Measurements from ENCODE around the gene DLX6.

Gene DLX6

GRCh38 chr7:97005183-97006054, at the start of gene DLX6:
DLX6 (plus strand) TSS chr7:97005553; CDS start chr7:97005978, 425 bp downstream.
- DNase-seq (ENCODE audit: low spot score) = no peak

GRCh38 chr7:96959135-96959534, 46.2 kb upstream of the DLX6 start:
- no peak for DNase-seq (ENCODE audit: low spot score)

GRCh38 chr7:96962221-96962885, 43.0 kb upstream of the DLX6 start:
- no peak for DNase-seq (ENCODE audit: low spot score)

GRCh38 chr7:96968981-96969380, 36.4 kb upstream of the DLX6 start:
- DNase-seq (ENCODE audit: low spot score) = no peak

- no peak for DNase-seq (ENCODE audit: low spot score)
Observed at GRCh38 chr7:96970739-96971138, 34.6 kb upstream of the DLX6 start.

- DNase-seq (ENCODE audit: low spot score) = no peak
Observed at GRCh38 chr7:96973986-96974385, 31.4 kb upstream of the DLX6 start.

GRCh38 chr7:96976106-96976505, 29.2 kb upstream of the DLX6 start:
- DNase-seq (ENCODE audit: low spot score) = no peak

GRCh38 chr7:96977445-96977844, 27.9 kb upstream of the DLX6 start:
- DNase-seq (ENCODE audit: low spot score) = no peak

GRCh38 chr7:96979551-96980276, 25.6 kb upstream of the DLX6 start:
- DNase-seq (ENCODE audit: low spot score) = no peak

- DNase-seq (ENCODE audit: low spot score) = no peak
Observed at GRCh38 chr7:96982586-96982985, 22.8 kb upstream of the DLX6 start.

GRCh38 chr7:96985992-96986391, 19.4 kb upstream of the DLX6 start:
- DNase-seq (ENCODE audit: low spot score) = no peak

- no peak for DNase-seq (ENCODE audit: low spot score)
Observed at GRCh38 chr7:96986901-96987300, 18.5 kb upstream of the DLX6 start.

- no peak for DNase-seq (ENCODE audit: low spot score)
Observed at GRCh38 chr7:96987719-96988118, 17.6 kb upstream of the DLX6 start.

GRCh38 chr7:96989241-96989858, 16.0 kb upstream of the DLX6 start:
- DNase-seq (ENCODE audit: low spot score) = no peak

GRCh38 chr7:96989859-96990317, 15.5 kb upstream of the DLX6 start:
- no peak for DNase-seq (ENCODE audit: low spot score)

- no peak for DNase-seq (ENCODE audit: low spot score)
Observed at GRCh38 chr7:96991546-96992191, 13.7 kb upstream of the DLX6 start.

GRCh38 chr7:96992192-96993005, 13.0 kb upstream of the DLX6 start:
- no peak for DNase-seq (ENCODE audit: low spot score)

- DNase-seq (ENCODE audit: low spot score) = no peak
Observed at GRCh38 chr7:96993094-96993865, 12.1 kb upstream of the DLX6 start.

- no peak for DNase-seq (ENCODE audit: low spot score)
Observed at GRCh38 chr7:96993980-96994379, 11.4 kb upstream of the DLX6 start.

Measured in pons (tissue), 1 donor.